Measurements from ENCODE around the gene CREB3L2. TPM values are rescaled to one million over a fixed set of nuclear protein-coding genes. Genes with fewer than 3 reads are reported as not detected.
A peak's percentile ranks its signal among the peaks of the same experiment; 100 is the strongest.

Gene CREB3L2
- total and polyA plus RNA-seq, 2 of the 13 experiments (the other 11 are each of a cell fraction or from before 2014, with no cell fraction given) = 22.1 to 41.1 TPM

- peaks cover 95% of the 10 kb centered on the region for H3K79me2 ChIP-seq (ENCODE audit: insufficient read depth, low read length)
- DNase-seq (ENCODE audit: low spot score) (no peak), FAIRE-seq (no peak), ATAC-seq (0 out of 3 replicates have a peak, but pooled peaks have one; percentile 4)
- peaks cover 100% of the 10 kb centered on the region for H3K4me1 ChIP-seq (ENCODE audit: insufficient read depth, low read length)
- BruUV-seq (replicated peaks) = no TSS peak
- H3K4me2 ChIP-seq (ENCODE audit: low read depth, low read length) = peak overlapping the region; percentile 86
- ChIA-PET CTCF (ENCODE audit: low intra/inter-chr PET ratio, low total read pairs) (no interaction called here), POLR2A (interaction anchor here (2.0 kb wide), 1 partner anchor 10 kb away, joined by 7 read pairs; no protein-coding TSS in a partner anchor)
- peak overlapping the region; percentile 64 for H3K9ac ChIP-seq (ENCODE audit: insufficient read depth, low read depth, low read length)
- H3K27me3 ChIP-seq (ENCODE audit: control insufficient read depth in 1 of 2, insufficient read depth in 2 of 2, low read length in 2 of 2) = no peaks in the 10 kb centered on the region
- 0 out of 6 replicates have a peak overlapping the region, but pooled peaks of 1 of the 3 experiments have one; percentile 52 for H3K4me3 ChIP-seq (replicated peaks in 1 of 3; ENCODE audit: insufficient read depth in 1 of 3, low read depth in 2 of 3, low read length in 3 of 3)
- no peak for TF ChIP-seq LCORL (IDR thresholded peaks at IDR 0.05)
- no peak for TF ChIP-seq LCORL (CRISPR knock-in tag; IDR thresholded peaks at IDR 0.05)
- no peak for TF ChIP-seq ZNF253 (CRISPR knock-in tag; IDR thresholded peaks at IDR 0.05; ENCODE audit: borderline replicate concordance)
- no peak for TF ChIP-seq ZBTB8A (CRISPR knock-in tag; IDR thresholded peaks at IDR 0.05; ENCODE audit: borderline replicate concordance, low read depth)
- TF ChIP-seq ZNF530 (CRISPR knock-in tag; IDR thresholded peaks at IDR 0.05; ENCODE audit: low read depth) = no peak
- no peak for TF ChIP-seq TMF1 (CRISPR knock-in tag; IDR thresholded peaks at IDR 0.05; ENCODE audit: low read depth)
- TF ChIP-seq REPIN1 (CRISPR knock-in tag; IDR thresholded peaks at IDR 0.05; ENCODE audit: borderline replicate concordance, low read depth) = no peak
- TF ChIP-seq SAP130 (CRISPR knock-in tag; IDR thresholded peaks at IDR 0.05; ENCODE audit: low read depth) = 0 out of 2 replicates have a peak, but pooled peaks have one; percentile 20
- TF ChIP-seq ELF3 (CRISPR knock-in tag; IDR thresholded peaks at IDR 0.05) = no peak
- TF ChIP-seq STAG1 (CRISPR knock-in tag; IDR thresholded peaks at IDR 0.05) = peak; percentile 15; the same call in 1 of the 2 replicates
- TF ChIP-seq ZKSCAN5 (CRISPR knock-in tag; IDR thresholded peaks at IDR 0.05) = no peak
- TF ChIP-seq, protein P1, sequence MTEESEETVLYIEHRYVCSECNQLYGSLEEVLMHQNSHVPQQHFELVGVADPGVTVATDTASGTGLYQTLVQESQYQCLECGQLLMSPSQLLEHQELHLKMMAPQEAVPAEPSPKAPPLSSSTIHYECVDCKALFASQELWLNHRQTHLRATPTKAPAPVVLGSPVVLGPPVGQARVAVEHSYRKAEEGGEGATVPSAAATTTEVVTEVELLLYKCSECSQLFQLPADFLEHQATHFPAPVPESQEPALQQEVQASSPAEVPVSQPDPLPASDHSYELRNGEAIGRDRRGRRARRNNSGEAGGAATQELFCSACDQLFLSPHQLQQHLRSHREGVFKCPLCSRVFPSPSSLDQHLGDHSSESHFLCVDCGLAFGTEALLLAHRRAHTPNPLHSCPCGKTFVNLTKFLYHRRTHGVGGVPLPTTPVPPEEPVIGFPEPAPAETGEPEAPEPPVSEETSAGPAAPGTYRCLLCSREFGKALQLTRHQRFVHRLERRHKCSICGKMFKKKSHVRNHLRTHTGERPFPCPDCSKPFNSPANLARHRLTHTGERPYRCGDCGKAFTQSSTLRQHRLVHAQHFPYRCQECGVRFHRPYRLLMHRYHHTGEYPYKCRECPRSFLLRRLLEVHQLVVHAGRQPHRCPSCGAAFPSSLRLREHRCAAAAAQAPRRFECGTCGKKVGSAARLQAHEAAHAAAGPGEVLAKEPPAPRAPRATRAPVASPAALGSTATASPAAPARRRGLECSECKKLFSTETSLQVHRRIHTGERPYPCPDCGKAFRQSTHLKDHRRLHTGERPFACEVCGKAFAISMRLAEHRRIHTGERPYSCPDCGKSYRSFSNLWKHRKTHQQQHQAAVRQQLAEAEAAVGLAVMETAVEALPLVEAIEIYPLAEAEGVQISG (CRISPR knock-in tag; IDR thresholded peaks at IDR 0.05) = 0 out of 2 replicates have a peak, but pooled peaks have one; percentile 17
- TF ChIP-seq, protein P2, sequence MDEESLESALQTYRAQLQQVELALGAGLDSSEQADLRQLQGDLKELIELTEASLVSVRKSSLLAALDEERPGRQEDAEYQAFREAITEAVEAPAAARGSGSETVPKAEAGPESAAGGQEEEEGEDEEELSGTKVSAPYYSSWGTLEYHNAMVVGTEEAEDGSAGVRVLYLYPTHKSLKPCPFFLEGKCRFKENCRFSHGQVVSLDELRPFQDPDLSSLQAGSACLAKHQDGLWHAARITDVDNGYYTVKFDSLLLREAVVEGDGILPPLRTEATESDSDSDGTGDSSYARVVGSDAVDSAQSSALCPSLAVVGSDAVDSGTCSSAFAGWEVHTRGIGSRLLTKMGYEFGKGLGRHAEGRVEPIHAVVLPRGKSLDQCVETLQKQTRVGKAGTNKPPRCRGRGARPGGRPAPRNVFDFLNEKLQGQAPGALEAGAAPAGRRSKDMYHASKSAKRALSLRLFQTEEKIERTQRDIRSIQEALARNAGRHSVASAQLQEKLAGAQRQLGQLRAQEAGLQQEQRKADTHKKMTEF (CRISPR knock-in tag; IDR thresholded peaks at IDR 0.05) = no peak
- TF ChIP-seq HDAC1 (CRISPR knock-in tag; IDR thresholded peaks at IDR 0.05) = 0 out of 2 replicates have a peak, but pooled peaks have one; percentile 21
- TF ChIP-seq ZNF331 (CRISPR knock-in tag; IDR thresholded peaks at IDR 0.05) = no peak
- TF ChIP-seq MNT (IDR thresholded peaks at IDR 0.05) = 0 out of 2 replicates have a peak, but pooled peaks have one; percentile 7
- H3K27ac ChIP-seq (ENCODE audit: extremely low read length, insufficient read depth, low read length) = peak overlapping the region; percentile 92
- 66% methylated on average over 4 of the region's 4 CpGs for WGBS (ENCODE audit: low lambda C conversion rate)
- peaks cover 1% of the 10 kb centered on the region for H4K20me1 ChIP-seq (ENCODE audit: insufficient read depth, low read length)
- H3K36me3 ChIP-seq (replicated peaks in 1 of 2; ENCODE audit: control insufficient read depth in 1 of 2, insufficient read depth in 2 of 2, low read length in 2 of 2) = peaks cover 3% of the 10 kb centered on the region in 2 experiments; a peak in 3 of 5 replicates
- intact Hi-C loops (cut with micrococcal nuclease; ENCODE audit: unreplicated experiment) (no loop called here), in situ Hi-C loops (cut with HindIII; ENCODE audit: extremely low pct_ligation_motif_present, low pct_unique_long_range_greater_than_20kb) (no loop called here)
- H3K9me3 ChIP-seq (ENCODE audit: low read length) = no peaks in the 10 kb centered on the region
- no peak overlapping the region for H2AFZ ChIP-seq (ENCODE audit: low read length)
Observed at GRCh38 chr7:137994216-137994615, 7.7 kb downstream of the CREB3L2 start.
